Fibroblast of lung (primary cell): ENCODE data around the gene ETS2.

ENCODE experiments used
- EZH2 ChIP-seq: IDR thresholded peaks from 2 replicates; pipeline ENCODE4 v1.5.1; 2012; ENCODE audit warnings: low read length, control low read depth, mild to moderate bottlenecking; ENCODE audit errors: missing control alignments
- TF ChIP-seq, protein P1 (sequence below), 2 donors: IDR thresholded peaks in 1 of 2; conservative IDR thresholded peaks in 1 of 2; 1 replicate in 1 of 2; 2 replicates in 1 of 2; pipeline ENCODE4 v1.5.1; 2011 to 2012; ENCODE audit warnings: low read length in 2 of 2, control low read depth in 1 of 2, inconsistent platforms in 1 of 2, low read depth in 1 of 2, mild to moderate bottlenecking in 1 of 2

DNA sequence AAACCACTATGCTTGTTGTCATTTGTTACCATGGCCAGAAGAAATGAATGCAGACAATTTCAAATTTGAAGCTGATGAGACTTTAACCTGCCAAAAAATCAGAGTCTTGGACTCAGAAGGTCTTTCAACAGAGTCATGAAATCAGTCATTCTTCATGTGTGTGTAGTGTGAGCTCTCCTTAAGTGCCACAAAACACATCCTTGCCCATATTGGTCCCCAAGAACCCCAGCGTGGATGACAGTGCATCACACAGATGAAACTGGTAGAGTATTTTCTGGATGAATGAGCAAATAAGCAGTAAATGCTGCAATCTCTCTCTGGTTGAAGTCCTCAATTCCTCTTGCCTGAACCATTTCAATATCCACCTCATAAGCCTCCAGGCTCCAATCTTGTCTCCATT is 28.7 kb upstream of the ETS2 start:
- TF ChIP-seq, protein P1, sequence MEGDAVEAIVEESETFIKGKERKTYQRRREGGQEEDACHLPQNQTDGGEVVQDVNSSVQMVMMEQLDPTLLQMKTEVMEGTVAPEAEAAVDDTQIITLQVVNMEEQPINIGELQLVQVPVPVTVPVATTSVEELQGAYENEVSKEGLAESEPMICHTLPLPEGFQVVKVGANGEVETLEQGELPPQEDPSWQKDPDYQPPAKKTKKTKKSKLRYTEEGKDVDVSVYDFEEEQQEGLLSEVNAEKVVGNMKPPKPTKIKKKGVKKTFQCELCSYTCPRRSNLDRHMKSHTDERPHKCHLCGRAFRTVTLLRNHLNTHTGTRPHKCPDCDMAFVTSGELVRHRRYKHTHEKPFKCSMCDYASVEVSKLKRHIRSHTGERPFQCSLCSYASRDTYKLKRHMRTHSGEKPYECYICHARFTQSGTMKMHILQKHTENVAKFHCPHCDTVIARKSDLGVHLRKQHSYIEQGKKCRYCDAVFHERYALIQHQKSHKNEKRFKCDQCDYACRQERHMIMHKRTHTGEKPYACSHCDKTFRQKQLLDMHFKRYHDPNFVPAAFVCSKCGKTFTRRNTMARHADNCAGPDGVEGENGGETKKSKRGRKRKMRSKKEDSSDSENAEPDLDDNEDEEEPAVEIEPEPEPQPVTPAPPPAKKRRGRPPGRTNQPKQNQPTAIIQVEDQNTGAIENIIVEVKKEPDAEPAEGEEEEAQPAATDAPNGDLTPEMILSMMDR (conservative IDR thresholded peaks at IDR 0.05 in 1 of 2, IDR thresholded peaks at IDR 0.05 in 1 of 2; ENCODE audit: low read depth in 1 of 2, low read length in 2 of 2) = no peak
- TF ChIP-seq EZH2 = no peak
